HEK293 (cell line): Measurements from ENCODE around the gene PLCD4.
A peak's percentile ranks its signal among the peaks of the same experiment; 100 is the strongest.

Experiments
- CTCF ChIA-PET: fragments of 350-600 bp; formaldehyde crosslinking; extraction: SDS; loops from one replicate; lab custom pipeline; 2021; ENCODE audit warnings: antibody characterized with exemption; lab: Yijun Ruan, JAX
- POLR2A ChIA-PET: fragments of 300-600 bp; formaldehyde crosslinking; extraction: SDS; loops from one replicate; lab custom pipeline; 2020; ENCODE audit warnings: antibody characterized with exemption, inconsistent platforms; lab: Yijun Ruan, JAX
- H3K27ac ChIP-seq: fragments of 200-500 bp; sonication (Bioruptor generic); 2 replicates; pipeline ENCODE4 v1.5.1; 2014; ENCODE audit warnings: low read depth, low read length, control low read depth, inconsistent platforms; ENCODE audit errors: extremely low read depth
- H3K36me3 ChIP-seq, 2 experiments: fragments of 200-500 bp in 1 of 2; sonication (Bioruptor generic) in 1 of 2; 1 replicate in 1 of 2; 2 replicates in 1 of 2; pipeline ENCODE4 v1.5.1; 2014 to 2017; ENCODE audit warnings: inconsistent platforms in 2 of 2, low read length in 2 of 2; ENCODE audit not compliant: control insufficient read depth in 2 of 2, insufficient read depth in 1 of 2
- H3K4me1 ChIP-seq: fragments of 200-500 bp; sonication (Bioruptor generic); 2 replicates; pipeline ENCODE4 v1.5.1; 2014; ENCODE audit warnings: mild to moderate bottlenecking, low read length, inconsistent platforms; ENCODE audit not compliant: control insufficient read depth, insufficient read depth
- H3K4me3 ChIP-seq: 2 replicates; pipeline ENCODE4 v1.5.1; 2011; ENCODE audit warnings: low read depth, mild to moderate bottlenecking, control low read depth, low read length, moderate library complexity
- H3K9me3 ChIP-seq: fragments of 200-500 bp; sonication (Bioruptor generic); 2 replicates; pipeline ENCODE4 v1.5.1; 2014; ENCODE audit warnings: low read depth, low read length, inconsistent platforms; ENCODE audit not compliant: control insufficient read depth, insufficient read depth
- HOXC10 ChIP-seq: sonication (generic); formaldehyde crosslinking; IDR thresholded peaks from 2 replicates; pipeline ENCODE4 v1.8.1; 2023; ENCODE audit warnings: mild to moderate bottlenecking, missing genetic modification reagents
- KLF16 ChIP-seq: fragments of 450-650 bp; formaldehyde crosslinking; IDR thresholded peaks from 2 replicates; pipeline ENCODE4 v1.5.1; 2017; ENCODE audit warnings: missing biosample characterization, missing genetic modification characterization
- ZBTB10 ChIP-seq: fragments of 450-650 bp; formaldehyde crosslinking; IDR thresholded peaks from 2 replicates; pipeline ENCODE4 v1.5.1; 2016; ENCODE audit warnings: missing biosample characterization, missing genetic modification characterization
- ZBTB20 ChIP-seq: fragments of 450-650 bp; formaldehyde crosslinking; IDR thresholded peaks from 2 replicates; pipeline ENCODE4 v1.5.1; 2016; ENCODE audit warnings: missing biosample characterization, missing genetic modification characterization
- ZBTB6 ChIP-seq: fragments of 450-650 bp; formaldehyde crosslinking; IDR thresholded peaks from 2 replicates; pipeline ENCODE4 v1.5.1; 2017; ENCODE audit warnings: missing biosample characterization, missing genetic modification characterization
- ZFHX2 ChIP-seq: fragments of 450-650 bp; formaldehyde crosslinking; conservative IDR thresholded peaks from 2 replicates; pipeline ENCODE4 v1.5.1; 2016; ENCODE audit warnings: missing biosample characterization, missing genetic modification characterization
- ZFP3 ChIP-seq: fragments of 450-650 bp; formaldehyde crosslinking; IDR thresholded peaks from 2 replicates; pipeline ENCODE4 v1.5.1; 2016; ENCODE audit warnings: low read depth, missing biosample characterization, missing genetic modification characterization
- ZNF132 ChIP-seq: fragments of 450-650 bp; formaldehyde crosslinking; IDR thresholded peaks from 2 replicates; pipeline ENCODE4 v1.5.1; 2017; ENCODE audit warnings: missing biosample characterization, missing genetic modification characterization, borderline replicate concordance
- ZNF311 ChIP-seq: fragments of 450-650 bp; formaldehyde crosslinking; IDR thresholded peaks from 2 replicates; pipeline ENCODE4 v1.5.1; 2017; ENCODE audit warnings: missing biosample characterization, missing genetic modification characterization, borderline replicate concordance
- ZNF341 ChIP-seq: fragments of 450-650 bp; formaldehyde crosslinking; IDR thresholded peaks from 2 replicates; pipeline ENCODE4; 2016; ENCODE audit warnings: low read depth, missing biosample characterization, missing genetic modification characterization
- ZNF398 ChIP-seq: fragments of 450-650 bp; formaldehyde crosslinking; IDR thresholded peaks from 2 replicates; pipeline ENCODE4 v1.5.1; 2017; ENCODE audit warnings: missing biosample characterization, missing genetic modification characterization
- ZNF433 ChIP-seq: fragments of 450-650 bp; formaldehyde crosslinking; IDR thresholded peaks from 2 replicates; pipeline ENCODE4 v1.5.1; 2016; ENCODE audit warnings: missing biosample characterization, missing genetic modification characterization, low read depth
- ZNF585B ChIP-seq: fragments of 450-650 bp; formaldehyde crosslinking; IDR thresholded peaks from 2 replicates; pipeline ENCODE4 v1.5.1; 2016; ENCODE audit warnings: missing biosample characterization, missing genetic modification characterization
- ZNF600 ChIP-seq: fragments of 450-650 bp; formaldehyde crosslinking; IDR thresholded peaks from 2 replicates; pipeline ENCODE4 v1.5.1; 2016; ENCODE audit warnings: missing biosample characterization, missing genetic modification characterization
- ZNF610 ChIP-seq: fragments of 450-650 bp; formaldehyde crosslinking; IDR thresholded peaks from 2 replicates; pipeline ENCODE4 v1.5.1; 2016; ENCODE audit warnings: missing biosample characterization, missing genetic modification characterization, borderline replicate concordance
- ZNF76 ChIP-seq: fragments of 450-650 bp; formaldehyde crosslinking; IDR thresholded peaks from 2 replicates; pipeline ENCODE4; 2016; ENCODE audit warnings: low read depth, missing biosample characterization, missing genetic modification characterization, borderline replicate concordance
- ZSCAN4 ChIP-seq: fragments of 450-650 bp; formaldehyde crosslinking; IDR thresholded peaks from 2 replicates; pipeline ENCODE4 v1.5.1; 2017; ENCODE audit warnings: missing biosample characterization, missing genetic modification characterization
- ZSCAN5A ChIP-seq: fragments of 450-650 bp; formaldehyde crosslinking; IDR thresholded peaks from 2 replicates; pipeline ENCODE4 v1.5.1; 2016; ENCODE audit warnings: missing biosample characterization, missing genetic modification characterization
- TF ChIP-seq, protein P1 (sequence below): fragments of 450-650 bp; formaldehyde crosslinking; IDR thresholded peaks from 2 replicates; pipeline ENCODE4 v1.5.1; 2016; ENCODE audit warnings: missing biosample characterization, missing genetic modification characterization
- TF ChIP-seq, protein P2 (sequence below): fragments of 450-650 bp; formaldehyde crosslinking; conservative IDR thresholded peaks from 2 replicates; pipeline ENCODE4 v1.5.1; 2016; ENCODE audit warnings: low read depth, missing biosample characterization, missing genetic modification characterization

The PLCD4 gene

DNA sequence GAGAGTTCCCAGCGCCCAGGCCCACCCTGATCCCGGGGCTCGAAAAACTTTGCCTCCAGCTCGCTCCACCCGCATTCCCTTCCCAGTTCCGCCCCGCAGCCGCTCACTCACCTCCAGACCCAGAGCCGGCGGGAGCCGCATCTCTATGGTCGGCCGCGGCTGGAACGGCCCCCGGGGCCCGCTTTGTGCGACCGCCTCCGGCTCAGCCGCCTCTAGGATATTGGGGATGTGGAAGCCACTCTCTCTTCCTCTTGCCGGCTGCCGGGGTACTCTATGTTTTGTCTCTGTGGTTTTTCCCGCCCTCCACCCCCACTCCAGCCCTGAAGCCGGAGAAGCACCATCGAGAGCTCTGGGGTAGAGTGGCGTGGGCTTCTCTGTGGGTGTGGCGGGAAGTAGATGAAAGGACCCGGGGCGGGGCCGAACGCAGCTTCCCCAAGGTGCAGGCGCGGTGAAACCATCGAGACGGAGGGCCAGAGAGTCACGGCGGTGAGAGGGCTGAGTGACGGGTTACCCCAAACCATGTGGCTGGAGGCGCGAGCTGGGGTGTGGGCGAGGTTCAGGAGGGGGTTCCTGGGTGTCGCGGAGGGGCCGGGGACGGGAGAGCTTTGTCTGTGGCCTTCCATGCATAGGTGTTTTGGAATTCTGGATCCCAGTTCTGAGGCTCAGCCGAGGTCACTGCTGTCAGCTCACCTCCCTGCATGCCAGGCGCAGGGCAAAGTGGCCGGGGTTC, 51.7 kb downstream of the PLCD4 start, which contains the start of the genes BCS1L and ZNF142:
TSS of gene BCS1L (plus strand) at position 426 of the 730 bp plus-strand sequence. CDS start 1,305 bp downstream, outside the sequence.
TSS of gene ZNF142 (minus strand) at position 366 of the 730 bp plus-strand sequence. CDS start 3,194 bp downstream, outside the sequence.
- Histone ChIP-seq H3K27ac (peak within 1 kb of the TSS; percentile 76), H3K9me3 (no peaks in the 10 kb centered on the region), H3K4me1 (no peaks in the 10 kb centered on the region), H3K4me3 (peak within 1 kb of the TSS; percentile 85), H3K36me3 (peaks cover 35 to 76% of the 10 kb centered on the region in 2 experiments)
- ChIA-PET CTCF (interaction anchor here (0.5 to 4.1 kb wide), 12 partner anchors 12 to 389 kb away, joined by 3 to 44 read pairs (median 4); partner anchors contain the start of genes AAMP, PNKD, RNF25 and STK36), POLR2A (interaction anchor here (0.6 to 4.9 kb wide), 28 partner anchors 9 to 795 kb away, joined by 3 to 62 read pairs (median 4); partner anchors contain the start of genes AAMP, CDK5R2, PNKD and RNF25)
- TF ChIP-seq, protein P1, sequence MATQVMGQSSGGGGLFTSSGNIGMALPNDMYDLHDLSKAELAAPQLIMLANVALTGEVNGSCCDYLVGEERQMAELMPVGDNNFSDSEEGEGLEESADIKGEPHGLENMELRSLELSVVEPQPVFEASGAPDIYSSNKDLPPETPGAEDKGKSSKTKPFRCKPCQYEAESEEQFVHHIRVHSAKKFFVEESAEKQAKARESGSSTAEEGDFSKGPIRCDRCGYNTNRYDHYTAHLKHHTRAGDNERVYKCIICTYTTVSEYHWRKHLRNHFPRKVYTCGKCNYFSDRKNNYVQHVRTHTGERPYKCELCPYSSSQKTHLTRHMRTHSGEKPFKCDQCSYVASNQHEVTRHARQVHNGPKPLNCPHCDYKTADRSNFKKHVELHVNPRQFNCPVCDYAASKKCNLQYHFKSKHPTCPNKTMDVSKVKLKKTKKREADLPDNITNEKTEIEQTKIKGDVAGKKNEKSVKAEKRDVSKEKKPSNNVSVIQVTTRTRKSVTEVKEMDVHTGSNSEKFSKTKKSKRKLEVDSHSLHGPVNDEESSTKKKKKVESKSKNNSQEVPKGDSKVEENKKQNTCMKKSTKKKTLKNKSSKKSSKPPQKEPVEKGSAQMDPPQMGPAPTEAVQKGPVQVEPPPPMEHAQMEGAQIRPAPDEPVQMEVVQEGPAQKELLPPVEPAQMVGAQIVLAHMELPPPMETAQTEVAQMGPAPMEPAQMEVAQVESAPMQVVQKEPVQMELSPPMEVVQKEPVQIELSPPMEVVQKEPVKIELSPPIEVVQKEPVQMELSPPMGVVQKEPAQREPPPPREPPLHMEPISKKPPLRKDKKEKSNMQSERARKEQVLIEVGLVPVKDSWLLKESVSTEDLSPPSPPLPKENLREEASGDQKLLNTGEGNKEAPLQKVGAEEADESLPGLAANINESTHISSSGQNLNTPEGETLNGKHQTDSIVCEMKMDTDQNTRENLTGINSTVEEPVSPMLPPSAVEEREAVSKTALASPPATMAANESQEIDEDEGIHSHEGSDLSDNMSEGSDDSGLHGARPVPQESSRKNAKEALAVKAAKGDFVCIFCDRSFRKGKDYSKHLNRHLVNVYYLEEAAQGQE (tag by site-specific recombination) = no peak
- TF ChIP-seq ZNF341 (tag by site-specific recombination) (peak; percentile 27; the same call in 1 of the 2 replicates), ZBTB6 (tag by site-specific recombination) (peak; percentile 83), ZNF132 (no peak), ZBTB10 (tag by site-specific recombination) (peak; percentile 81; the same call in 1 of the 2 replicates), ZNF311 (tag by site-specific recombination) (no peak), KLF16 (tag by site-specific recombination) (peak; percentile 40; the same call in 1 of the 2 replicates), ZFHX2 (tag by site-specific recombination) (peak; percentile 94), ZSCAN4 (tag by site-specific recombination) (no peak), ZNF76 (peak; percentile 82), ZNF398 (tag by site-specific recombination) (0 out of 2 replicates have a peak, but pooled peaks have one; percentile 35), ZNF433 (no peak), ZBTB20 (tag by site-specific recombination) (peak; percentile 79), ZSCAN5A (tag by site-specific recombination) (no peak), HOXC10 (no peak), ZNF610 (tag by site-specific recombination) (no peak), ZNF585B (tag by site-specific recombination) (no peak), ZFP3 (no peak), ZNF600 (peak; percentile 6; the same call in 1 of the 2 replicates)
- TF ChIP-seq, protein P2, sequence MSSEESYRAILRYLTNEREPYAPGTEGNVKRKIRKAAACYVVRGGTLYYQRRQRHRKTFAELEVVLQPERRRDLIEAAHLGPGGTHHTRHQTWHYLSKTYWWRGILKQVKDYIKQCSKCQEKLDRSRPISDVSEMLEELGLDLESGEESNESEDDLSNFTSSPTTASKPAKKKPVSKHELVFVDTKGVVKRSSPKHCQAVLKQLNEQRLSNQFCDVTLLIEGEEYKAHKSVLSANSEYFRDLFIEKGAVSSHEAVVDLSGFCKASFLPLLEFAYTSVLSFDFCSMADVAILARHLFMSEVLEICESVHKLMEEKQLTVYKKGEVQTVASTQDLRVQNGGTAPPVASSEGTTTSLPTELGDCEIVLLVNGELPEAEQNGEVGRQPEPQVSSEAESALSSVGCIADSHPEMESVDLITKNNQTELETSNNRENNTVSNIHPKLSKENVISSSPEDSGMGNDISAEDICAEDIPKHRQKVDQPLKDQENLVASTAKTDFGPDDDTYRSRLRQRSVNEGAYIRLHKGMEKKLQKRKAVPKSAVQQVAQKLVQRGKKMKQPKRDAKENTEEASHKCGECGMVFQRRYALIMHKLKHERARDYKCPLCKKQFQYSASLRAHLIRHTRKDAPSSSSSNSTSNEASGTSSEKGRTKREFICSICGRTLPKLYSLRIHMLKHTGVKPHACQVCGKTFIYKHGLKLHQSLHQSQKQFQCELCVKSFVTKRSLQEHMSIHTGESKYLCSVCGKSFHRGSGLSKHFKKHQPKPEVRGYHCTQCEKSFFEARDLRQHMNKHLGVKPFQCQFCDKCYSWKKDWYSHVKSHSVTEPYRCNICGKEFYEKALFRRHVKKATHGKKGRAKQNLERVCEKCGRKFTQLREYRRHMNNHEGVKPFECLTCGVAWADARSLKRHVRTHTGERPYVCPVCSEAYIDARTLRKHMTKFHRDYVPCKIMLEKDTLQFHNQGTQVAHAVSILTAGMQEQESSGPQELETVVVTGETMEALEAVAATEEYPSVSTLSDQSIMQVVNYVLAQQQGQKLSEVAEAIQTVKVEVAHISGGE = peak; percentile 44; the same call in 1 of the 2 replicates
